Stimulated activated CD4-positive, alpha-beta T cell treated with anti-CD3 and anti-CD28 coated beads, Interleukin-4, amount 100 ng/mL, for 24 hours (primary cell): ENCODE results near the gene CHRM4.

Source experiments
- DNase-seq: peaks from one replicate; pipeline ENCODE4 v3.0.0-alpha.2; 2020

The CHRM4 gene

DNA sequence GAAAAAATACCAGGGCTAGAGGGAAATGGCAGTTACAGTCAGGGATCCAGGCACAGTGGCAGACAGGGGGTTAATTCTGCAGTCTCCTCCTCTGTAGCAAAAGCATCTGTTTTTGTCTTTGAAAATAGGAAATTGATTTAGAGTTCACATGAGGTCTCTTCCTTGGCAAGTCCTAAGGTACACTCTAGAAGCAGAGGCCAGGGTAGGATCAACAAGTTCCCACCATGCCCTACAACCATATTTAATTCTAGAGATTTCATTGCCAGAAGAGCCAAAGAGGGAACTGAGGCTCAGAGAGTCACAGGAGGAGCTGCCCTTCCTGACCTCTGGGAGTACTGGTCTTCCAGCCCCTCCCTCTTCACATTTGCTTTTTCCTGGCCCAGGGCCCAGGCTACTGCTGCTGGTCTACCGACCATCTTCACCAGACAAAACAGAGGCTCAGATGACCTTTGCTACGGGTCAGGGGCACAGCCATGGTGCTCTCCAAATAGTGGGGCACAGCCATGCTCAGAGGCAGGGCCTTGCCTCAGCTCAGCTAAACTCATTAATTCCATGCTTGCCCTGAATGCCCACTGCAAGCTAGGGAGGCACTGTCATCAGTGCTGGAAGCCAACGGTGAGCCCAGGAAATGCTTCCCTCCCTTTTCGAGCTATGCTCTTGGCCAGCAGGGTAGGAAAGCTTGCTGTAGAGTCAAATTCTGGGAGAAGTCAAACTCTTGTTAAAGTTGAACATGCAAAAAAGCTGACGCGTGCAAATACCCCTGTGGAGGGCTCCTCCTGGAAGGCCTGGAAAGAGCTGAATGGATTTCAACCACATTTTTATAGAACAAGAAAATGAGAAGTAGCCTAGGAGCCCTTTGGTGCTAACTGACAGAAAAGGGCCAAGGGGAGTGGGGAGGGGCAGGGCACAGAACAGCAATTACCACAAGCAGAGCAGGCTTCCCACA is 11.7 kb upstream of the CHRM4 start:
- no peak for DNase-seq

DNA sequence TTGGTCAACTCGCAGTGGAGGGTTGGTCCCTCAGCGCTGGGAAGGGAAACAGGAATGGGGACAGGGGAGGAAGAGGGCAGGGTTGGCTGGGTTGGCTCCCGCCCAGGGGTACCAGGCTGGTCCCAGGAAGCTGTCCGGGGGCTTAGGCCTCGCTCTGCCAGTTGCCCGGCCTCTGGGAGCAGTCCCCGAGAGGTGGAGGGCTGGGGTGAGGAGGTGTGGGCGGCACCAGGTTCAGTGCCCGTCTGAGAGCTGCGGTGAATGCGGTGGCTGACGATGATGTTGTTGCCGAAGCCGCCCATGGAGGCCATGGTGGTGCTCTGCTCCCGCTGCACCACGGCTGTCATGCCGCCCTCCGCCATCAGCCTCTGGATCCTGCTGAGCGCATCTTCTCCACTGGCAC is 6.0 kb upstream of the CHRM4 start:
- no peak for DNase-seq

DNA sequence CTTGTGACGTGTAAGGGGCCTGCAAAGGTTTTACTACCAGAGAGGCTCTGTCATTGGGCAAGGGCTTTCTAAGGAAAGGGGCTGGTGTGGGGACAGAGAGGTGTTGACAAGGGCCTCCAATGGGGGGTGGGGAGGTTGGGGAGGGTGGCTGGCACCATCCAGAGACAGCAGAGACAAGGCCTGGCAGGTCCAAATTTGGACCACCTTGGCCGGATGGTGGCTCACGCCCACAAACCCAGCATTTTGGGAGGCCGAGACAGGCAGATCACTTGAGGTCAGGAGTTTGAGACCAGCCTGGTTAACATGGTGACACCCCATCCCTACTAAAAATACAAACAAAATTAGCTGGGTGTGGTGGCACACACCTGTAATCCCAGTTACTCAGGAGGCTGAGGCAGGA is 2.2 kb upstream of the CHRM4 start:
- no peak for DNase-seq

DNA sequence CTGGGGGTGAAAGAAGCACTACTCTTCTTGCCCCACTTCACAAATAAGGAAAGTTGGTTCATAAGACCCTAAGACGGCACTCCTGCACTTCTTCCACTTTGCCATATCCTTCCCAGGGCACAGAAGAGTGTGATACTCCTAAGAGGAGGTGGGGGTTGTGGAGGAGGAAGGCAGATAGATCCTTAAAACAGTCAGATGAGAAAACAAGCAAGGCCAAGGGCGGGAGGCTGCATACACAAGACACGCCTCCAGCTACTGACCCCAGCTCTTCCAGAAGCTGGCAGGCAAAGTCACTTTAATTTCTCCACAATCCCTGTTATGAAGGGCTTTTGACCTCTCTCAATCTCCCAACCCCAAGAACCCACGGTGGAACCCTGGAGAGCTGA is 1.6 kb upstream of the CHRM4 start:
- no peak for DNase-seq

DNA sequence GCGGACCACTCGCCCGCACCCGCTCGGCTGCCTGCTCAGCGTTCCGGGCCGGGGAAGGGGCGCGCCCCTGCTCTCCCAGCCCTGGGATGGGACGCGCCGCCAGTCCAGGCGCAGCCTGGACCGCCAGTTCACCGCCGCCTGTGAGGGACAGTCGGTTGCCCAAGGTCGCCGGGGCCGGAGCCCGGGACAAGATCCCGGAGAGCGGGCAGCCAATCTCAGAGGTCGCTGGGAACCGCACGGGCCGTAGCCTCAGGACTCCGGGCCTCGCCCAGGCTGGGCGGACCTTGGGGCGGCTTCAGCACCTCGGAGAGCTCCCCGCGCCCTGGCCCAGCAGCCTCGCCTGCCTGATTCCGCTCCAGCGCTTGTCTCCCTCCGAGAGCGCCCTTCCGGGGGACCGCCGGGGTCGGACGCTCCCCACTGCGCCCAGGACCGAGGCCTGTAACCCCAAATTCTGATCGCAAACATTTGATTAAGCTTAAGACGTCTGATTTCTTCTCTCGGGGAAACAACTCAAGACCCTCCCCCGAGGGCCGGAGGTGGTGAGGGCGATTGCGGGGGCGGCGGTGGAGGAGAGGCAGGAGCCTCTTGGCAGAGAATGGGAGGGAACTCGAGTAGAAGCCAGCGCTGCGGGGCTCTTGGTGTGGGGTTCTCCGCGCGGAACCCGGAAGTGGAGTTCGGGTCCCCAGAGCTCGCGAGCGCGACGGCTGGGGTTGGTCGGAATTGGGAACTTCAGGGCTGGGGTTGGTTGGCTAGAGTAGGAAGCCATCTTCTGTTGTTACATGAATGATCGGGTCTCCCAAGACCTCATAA is 1.1 kb upstream of the CHRM4 start:
- peak; percentile 76 for DNase-seq

DNA sequence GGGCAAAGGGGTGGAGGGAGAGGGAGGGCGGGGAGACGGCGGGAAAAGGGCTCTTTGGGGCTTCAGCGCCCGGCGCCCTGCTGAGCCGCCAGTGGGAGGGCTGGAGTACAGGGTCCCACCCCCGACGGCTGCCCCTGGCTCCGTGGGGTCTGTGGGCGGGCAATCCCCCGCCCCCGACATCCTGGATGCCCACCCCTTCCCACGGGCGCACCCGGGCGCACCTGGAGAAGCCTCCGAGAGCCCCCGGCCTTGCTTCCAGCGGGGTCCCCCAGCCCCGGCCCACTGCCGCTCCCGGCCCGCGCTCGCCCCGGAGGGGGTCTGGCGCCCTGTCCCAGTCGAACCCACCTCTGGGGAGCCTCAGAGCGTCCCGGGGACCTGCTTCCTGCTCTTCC is 394 bp downstream of the CHRM4 start:
- DNase-seq = no peak

DNA sequence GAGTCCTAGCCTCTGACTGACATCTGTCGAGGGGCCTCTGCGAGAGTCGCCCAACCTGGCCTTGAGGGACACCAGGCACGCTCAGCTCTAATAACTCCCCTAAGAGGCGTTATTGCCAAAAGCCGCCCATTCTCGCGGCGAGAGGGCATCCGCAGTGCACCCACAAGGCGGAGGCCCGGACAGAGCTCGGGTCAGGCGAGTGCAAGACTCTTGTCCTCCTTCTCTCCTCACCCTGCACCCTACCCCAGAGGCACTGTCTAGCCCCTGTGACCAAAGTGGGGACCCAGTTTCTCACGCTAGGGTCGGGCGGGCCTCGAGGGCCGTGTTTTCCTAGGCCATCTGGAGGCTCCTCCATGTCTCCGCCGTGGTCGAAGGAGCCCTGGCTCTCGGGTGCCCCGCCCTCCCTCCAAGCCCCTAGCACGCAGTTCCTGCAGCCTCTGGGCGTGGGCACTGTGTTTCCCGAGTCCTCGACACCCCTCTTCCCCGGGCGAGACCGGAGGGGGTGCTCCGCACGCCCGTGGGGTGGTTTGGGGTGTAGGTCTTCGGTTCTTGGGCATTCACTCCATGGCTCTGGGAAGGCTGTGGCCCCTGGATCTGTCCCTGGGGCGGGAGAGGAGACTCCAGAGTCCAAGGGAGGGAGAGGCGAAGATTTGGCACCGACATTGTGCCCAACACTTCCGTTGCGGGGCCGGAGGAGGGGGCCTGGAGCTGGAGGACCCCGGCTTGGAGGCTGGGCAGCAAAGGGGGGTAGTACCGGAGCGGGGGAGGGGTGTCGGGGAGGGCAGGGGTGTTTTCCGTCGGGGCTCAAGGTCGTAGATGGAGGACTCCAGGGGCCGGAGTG is 1.0 kb downstream of the CHRM4 start:
- no peak for DNase-seq

DNA sequence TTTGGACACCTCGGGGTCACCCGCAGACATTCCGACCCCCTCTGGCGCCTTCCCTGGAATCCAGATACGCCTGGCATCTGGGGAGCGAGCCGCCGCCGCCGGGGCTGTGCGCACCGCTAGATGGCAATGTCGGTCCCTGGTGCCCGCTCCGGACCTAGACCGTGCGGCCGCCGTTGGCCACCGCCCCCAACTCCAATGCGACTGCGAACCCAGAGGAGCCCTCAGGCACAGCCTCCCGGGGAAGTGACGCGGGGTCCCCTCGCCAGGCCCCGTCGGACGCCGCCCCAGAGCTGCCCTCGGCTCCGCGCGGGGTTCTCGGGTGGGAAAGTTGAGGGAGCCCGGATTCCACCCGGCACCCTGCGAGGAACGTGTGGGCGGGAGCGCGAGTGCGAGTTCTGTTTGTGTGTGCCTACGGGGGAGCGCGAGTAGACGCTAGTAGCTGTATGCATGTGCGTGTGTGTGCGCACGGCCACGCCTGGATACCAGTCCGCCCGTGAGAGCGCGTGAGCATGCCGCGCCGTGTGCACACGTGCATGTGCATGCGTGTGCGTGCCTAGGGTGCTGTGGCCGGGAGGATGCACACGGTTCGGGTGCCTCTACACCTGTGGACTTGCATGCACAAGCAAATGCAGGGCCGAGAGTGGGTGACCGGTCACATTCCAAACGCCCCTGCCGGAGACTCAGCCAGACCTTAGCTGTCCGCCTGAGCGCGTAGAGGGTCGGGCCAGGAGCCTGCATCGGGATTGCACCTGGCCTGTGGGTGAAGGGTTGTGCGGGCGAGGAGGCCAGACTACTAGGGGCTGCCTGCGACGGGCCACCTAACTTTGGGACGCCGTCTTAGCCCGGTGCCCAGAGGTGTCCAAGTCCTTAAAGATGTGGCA is 1.9 kb downstream of the CHRM4 start:
- DNase-seq = peak; percentile 48

DNA sequence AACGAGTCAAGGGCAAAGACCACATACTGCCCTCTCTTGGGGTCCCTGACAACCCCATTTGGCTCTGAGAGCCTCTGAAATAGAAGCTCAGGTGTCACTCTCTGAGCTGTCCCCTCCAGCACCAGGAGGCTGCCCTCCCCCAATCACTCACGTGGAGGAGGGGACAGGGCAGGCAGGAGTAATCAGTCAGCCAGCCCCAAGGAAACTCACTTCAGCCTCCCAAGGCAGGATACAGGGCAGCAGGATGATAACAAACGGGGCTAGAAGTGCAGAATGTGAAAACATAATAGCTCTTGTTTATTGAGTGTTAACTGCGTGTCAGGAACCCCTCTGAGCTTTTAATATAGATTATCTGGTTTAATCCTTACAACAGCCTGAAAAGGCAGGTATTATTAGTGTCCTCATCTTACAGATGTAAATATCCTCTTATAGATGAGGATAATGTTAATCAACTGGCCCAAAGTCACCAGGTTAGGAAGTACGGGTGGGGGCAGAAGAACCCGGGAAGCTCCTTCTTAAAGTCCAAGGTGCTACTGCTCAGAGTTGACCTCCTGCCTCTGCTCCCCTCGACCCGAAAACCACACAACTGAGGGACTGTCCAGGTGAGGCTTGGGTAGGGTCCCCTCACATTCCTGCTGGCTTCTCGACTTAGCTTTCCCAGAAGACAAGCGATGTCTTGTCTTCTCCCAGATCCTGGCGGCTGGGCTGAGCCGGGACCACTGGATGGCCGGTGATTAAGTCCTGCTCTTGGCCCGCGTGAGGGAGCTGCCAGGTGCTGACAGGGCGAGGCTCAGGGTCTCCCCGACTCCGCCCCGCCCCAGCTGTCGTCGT is 2.7 kb downstream of the CHRM4 start:
- no peak for DNase-seq

DNA sequence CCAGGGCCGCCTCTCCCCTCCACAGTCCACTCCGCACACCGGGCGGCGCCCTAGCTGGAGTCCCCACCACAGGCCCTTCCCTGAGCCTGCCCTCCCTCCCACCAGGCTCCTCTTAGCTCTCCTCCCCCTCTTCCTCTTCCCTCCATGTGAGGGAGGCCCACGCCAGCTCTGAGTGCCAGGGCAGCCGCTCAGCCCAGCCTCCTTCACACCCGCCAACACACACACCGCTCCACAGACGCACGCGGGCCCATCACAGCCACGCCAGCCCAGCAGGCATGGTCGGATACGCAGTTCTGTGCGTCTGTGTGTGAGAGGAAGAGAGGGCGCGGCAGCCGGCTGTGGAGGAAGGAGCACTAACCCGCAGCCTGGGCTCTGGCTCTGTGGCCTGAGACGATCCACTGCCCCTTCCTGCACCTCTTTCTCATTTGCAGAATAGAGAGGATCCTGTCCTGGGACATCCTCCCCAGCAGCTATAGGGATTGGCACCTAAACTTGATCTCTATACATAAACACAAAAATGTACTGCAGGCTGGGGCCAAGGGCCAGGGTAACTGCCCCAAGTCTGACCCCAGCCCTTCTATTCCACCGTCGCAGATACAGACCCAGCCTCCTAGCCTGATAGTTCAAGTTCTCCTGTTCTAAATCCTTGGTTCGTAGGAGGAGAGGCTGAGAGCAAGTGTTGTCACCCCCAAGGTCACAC is 3.5 kb downstream of the CHRM4 start:
- DNase-seq = no peak

DNA sequence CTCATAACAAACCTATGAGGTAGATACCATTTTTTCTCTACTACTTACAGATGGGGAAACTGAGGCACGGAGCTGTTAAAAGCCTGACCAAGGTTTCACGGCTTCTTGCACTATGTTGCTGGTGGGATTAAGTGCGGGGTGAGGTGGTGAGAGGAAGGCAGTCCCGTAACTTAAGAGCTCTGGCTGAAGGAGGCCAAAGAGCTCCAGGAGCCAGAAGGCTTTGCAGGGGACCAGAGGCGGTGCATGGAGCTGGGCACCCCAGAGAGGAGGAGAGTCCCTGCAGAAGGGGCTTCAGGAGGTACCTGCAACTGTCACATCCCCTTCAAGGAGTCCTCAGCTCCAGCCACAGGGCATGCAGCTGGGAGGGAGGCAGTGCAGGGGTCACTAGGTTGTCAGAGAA is 4.1 kb downstream of the CHRM4 start:
- DNase-seq = no peak

DNA sequence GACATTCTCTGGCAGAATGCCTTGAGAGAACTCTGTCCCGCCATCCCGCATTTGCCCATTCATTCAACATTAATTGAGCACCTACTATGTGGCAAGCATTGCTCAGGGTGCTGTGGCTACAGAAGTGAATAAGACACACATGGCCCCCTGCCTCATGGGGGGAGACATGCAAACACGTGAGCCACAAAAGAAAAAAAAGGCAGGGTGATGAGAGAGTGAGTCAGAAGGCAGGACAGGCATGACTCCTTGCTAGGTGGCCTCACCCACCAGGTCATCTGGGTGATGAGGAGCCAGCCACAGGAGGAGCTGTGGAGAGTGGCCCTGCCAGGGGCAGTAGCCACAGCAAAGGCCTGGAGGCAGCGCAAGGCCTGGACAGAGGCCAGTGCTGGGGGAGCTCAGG is 4.9 kb downstream of the CHRM4 start:
- DNase-seq = no peak

DNA sequence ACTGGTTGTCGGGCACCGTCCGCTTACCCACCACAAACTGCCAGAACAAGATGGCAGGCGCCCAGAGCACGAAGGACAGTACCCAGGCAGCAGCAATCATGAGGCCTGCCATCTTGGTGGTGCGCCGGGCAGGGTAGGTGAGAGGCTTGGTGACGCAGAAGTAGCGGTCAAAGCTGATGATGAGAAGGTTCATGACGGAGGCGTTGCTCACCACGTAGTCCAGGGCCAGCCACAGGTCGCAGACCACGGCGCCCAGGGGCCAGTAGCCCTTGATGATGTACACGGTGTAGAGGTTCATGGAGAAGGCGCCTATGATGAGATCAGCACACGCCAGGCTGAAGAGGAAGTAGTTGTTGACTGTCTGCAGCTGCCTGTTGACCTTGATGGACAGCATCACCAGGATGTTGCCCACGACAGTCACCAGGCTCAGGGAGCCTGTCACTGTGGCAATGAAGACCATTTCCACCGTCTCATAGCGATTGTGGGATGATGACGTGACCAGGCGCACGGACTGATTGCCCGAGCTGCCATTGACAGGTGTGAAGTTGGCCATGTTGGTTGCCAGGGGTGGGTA is 5.5 kb downstream of the CHRM4 start:
- DNase-seq = no peak

DNA sequence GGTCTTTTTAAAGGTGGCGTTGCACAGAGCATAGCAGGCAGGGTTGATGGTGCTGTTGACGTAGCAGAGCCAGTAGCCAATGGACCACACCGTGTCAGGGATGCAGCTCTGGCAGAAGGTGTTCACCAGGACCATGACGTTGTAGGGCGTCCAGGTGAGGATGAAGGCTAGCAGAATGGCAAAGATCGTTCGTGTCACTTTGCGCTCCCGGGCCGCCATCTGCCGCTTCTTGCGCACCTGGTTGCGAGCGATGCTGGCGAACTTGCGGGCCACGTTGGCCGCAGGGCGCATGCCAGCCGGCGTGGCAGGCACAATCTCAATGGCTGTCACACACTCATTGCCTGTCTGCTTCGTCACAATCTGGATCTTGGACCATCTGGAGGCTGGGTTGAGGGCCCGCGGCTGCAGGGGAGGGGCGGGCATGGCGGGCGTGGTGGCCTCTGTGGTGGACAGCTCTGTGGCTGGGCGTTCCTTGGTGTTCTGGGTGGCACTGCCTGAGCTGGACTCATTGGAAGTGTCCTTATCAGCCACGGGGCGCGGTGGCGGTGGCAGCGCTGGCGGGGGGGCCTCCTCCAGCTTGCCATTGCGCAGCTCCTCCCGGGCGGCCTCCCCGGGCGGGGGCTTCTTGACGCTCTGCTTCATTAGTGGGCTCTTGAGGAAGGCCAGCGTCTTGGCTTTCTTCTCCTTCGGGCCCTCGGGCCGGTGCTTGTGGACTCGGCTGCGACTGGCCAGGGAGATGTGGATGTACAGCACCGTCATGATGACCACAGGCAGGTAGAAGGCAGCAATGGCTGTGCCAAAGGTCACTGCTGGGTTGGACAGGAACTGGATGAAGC is 6.2 kb downstream of the CHRM4 start:
- no peak for DNase-seq

DNA sequence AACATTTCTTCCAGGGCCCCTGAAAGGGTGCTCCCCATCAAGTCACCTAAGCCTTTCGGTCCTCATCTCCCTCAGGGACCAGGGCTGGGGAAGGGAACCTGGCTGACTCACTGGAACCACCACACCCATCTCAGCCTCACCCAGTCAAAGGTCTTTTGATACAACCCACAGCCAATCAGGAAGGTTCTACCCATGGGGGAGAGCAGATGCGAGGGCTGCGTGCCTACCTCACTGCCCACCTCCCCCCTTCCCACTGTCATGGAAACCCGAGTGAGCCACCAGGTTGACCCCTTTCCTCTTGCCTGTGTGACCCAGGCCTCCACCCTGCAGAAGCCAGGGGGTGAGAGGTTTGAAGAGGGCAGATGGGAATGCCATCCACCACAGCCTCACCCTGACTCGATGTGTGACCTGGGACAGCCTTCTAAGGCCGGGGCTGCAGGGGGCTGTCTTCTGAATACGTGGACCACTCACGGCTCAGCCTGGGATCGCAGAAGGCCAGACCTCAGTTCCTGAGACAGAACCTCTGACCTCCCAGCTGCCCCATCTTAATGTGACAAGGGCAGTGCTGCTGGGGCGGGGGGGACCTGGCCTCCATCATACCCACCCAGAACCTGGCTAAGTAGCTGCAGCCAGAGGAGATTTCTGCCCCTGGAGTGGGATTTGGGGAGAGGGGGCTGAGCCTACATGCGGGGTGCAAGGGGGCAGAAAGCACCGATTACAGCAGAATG is 7.4 kb downstream of the CHRM4 start:
- no peak for DNase-seq

DNA sequence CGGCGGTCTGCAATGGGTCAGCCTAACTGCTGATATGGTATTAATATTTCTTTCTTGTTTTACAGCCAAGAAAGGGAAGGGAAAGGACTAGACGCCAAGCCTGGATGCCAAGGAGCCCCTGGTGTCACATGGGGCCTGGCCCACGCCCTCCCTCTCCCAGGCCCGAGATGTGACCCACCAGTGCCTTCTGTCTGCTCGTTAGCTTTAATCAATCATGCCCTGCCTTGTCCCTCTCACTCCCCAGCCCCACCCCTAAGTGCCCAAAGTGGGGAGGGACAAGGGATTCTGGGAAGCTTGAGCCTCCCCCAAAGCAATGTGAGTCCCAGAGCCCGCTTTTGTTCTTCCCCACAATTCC is 8.2 kb downstream of the CHRM4 start:
- no peak for DNase-seq

DNA sequence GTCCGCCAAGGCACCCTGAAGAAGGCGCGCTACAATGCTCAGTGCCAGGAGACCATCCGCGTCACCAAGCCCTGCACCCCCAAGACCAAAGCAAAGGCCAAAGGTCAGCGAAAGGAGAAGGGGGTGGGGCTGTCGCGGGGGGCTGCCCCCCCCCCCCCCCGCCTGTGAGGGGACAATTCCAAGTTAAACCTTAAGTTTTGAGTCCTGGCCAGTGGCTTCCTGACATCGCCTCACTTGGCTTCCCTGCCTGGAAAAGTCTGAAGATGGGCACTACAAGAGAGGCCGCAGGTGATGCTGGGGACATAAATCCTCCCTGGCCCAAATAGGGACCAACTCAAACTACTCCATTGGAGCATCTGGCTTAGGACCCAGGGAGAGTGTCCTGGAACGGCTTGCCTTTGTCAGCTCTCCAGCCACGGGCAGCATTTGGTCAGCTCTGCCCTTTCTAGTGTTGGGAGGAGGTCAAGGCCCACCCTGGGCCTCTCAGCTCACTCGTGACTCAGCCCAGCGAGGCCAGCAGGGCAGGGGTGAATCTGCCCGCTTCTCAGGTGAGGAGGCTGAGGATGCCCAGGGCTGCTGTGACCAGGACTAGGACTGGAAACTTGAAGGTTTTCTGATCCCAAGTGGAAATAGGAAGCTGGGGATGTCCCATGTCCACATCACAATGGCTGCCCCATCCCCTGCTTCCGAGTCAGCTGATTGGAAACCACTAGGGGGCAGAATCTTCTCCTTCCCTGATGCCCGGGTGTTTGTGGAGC is 8.8 kb downstream of the CHRM4 start:
- no peak for DNase-seq
